ENCODE measurements around the gene PLA2G6. TPM values are rescaled to one million over a fixed set of nuclear protein-coding genes. Genes with fewer than 3 reads are reported as not detected.

Gene PLA2G6
- polyA plus RNA-seq, 2 of the 4 experiments (the other 2 are of a cell fraction): 7.4 to 7.6 TPM

DNA sequence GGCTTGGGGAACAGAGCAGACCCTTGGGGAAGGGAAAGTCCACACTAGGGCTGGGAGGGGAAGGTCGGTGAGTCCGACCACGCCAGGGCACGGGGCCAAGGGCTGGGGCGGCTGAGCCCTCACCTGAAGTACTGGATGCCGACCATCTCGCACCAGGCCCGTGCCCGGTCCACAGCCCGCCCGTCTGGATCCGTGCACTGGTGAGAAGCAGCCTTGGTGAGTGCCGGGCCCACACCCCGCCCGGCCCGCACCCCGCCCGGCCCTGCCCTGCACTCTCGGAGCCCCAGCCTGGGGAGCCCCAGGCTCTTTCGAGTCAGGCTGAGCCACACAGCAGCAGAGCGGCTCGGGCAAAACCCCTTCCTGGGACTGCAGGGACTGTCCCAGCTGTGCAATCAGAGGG, 69.2 kb downstream of the PLA2G6 start:
- CTCF ChIA-PET: interaction anchor here (1.4 to 2.6 kb wide), 5 partner anchors 25 to 60 kb away, joined by 3 to 10 read pairs (median 4); no protein-coding TSS in a partner anchor
- Histone ChIP-seq H3K4me1 (peaks cover 49% of the 10 kb centered on the region), H3K4me2 (peak overlapping the region; percentile 99), H3K27ac (peak overlapping the region; percentile 91 to 96; a peak in 4 of 6 replicates), H3K9me3 (no peaks in the 10 kb centered on the region), H3K4me3 (no peak overlapping the region)
- POLR2A ChIA-PET: no interaction called here
- 82% methylated on average over 10 of the region's 22 CpGs for WGBS (ENCODE audit: missing lambda C conversion rate)
- DNase-seq (ENCODE audit: low read depth in 1 of 2, low spot score in 1 of 2): no peak
- no peak for TF ChIP-seq NR3C1 (IDR thresholded peaks at IDR 0.05)
- TF ChIP-seq CHD2 (IDR thresholded peaks at IDR 0.05; ENCODE audit: low read length, partially characterized antibody): no peak
- TF ChIP-seq KDM5A (IDR thresholded peaks at IDR 0.05): no peak
- no peak for TF ChIP-seq CBX8 (IDR thresholded peaks at IDR 0.05)
- TF ChIP-seq MAFK (IDR thresholded peaks at IDR 0.05; ENCODE audit: partially characterized antibody): no peak
- no peak for TF ChIP-seq EHF (CRISPR knock-in tag; IDR thresholded peaks at IDR 0.05)
- no peak for TF ChIP-seq REST (IDR thresholded peaks at IDR 0.05)
- ATAC-seq: no peak
- no peak for FAIRE-seq

- H3K9me3 ChIP-seq: no peaks in the 10 kb centered on the region
- WGBS (ENCODE audit: missing lambda C conversion rate): 42% methylated on average over 2 of the region's 11 CpGs
Measured at GRCh38 chr22:38111925-38112355, 69.7 kb downstream of the PLA2G6 start.

GRCh38 chr22:38110863-38111852, 70.5 kb downstream of the PLA2G6 start:
- ATAC-seq: peak; percentile 66 to 82
- CTCF ChIA-PET: interaction anchor here (0.6 to 2.6 kb wide), 10 partner anchors 9 to 242 kb away, joined by 3 to 10 read pairs (median 3); no protein-coding TSS in a partner anchor

More at GRCh38 chr22:38111925-38112355, 69.7 kb downstream of the PLA2G6 start:
- ChIA-PET CTCF (interaction anchor here (0.6 to 2.6 kb wide), 7 partner anchors 10 to 241 kb away, joined by 3 to 10 read pairs (median 3); no protein-coding TSS in a partner anchor), POLR2A (no interaction called here)
- Histone ChIP-seq H3K4me1 (peaks cover 52% of the 10 kb centered on the region), H3K4me2 (peak overlapping the region; percentile 99), H3K27ac (peak overlapping the region; percentile 91 to 96), H3K4me3 (peak overlapping the region; percentile 51; the same call in 1 of the 3 replicates)
- FAIRE-seq (no peak), DNase-seq (ENCODE audit: low read depth in 1 of 2, low spot score in 1 of 2) (no peak), ATAC-seq (no peak)
- TF ChIP-seq ZFP36 (IDR thresholded peaks at IDR 0.05; ENCODE audit: borderline replicate concordance, partially characterized antibody) (no peak), POLR2A (IDR thresholded peaks at IDR 0.05; ENCODE audit: low read length) (no peak), RAD21 (conservative IDR thresholded peaks at IDR 0.05 in 1 of 2, IDR thresholded peaks at IDR 0.05 in 1 of 2) (no peak), FOSL2 (IDR thresholded peaks at IDR 0.05) (no peak), FOSL2 (CRISPR knock-in tag; IDR thresholded peaks at IDR 0.05) (no peak), ESRRA (IDR thresholded peaks at IDR 0.05; ENCODE audit: borderline replicate concordance, low read length) (no peak), EP300 (IDR thresholded peaks at IDR 0.05) (no peak), NFE2L2 (conservative IDR thresholded peaks at IDR 0.05; ENCODE audit: low read length) (no peak), CEBPB (IDR thresholded peaks at IDR 0.05) (no peak), CHD4 (IDR thresholded peaks at IDR 0.05; ENCODE audit: borderline replicate concordance) (no peak), HOXB5 (CRISPR knock-in tag; IDR thresholded peaks at IDR 0.05) (no peak), ZSCAN20 (CRISPR knock-in tag; IDR thresholded peaks at IDR 0.05) (no peak)

More at GRCh38 chr22:38110863-38111852, 70.5 kb downstream of the PLA2G6 start:
- no peaks in the 10 kb centered on the region for H3K9me3 ChIP-seq
- TF ChIP-seq JUN (IDR thresholded peaks at IDR 0.05) (0 out of 5 replicates have a peak, but pooled peaks of 1 of the 2 experiments have one; percentile 14), POLR2A (IDR thresholded peaks at IDR 0.05; ENCODE audit: low read length) (0 out of 2 replicates have a peak, but pooled peaks have one; percentile 7), SMC3 (IDR thresholded peaks at IDR 0.05) (no peak)
- H3K27ac ChIP-seq: peak overlapping the region; percentile 91 to 96
- FAIRE-seq: no peak
- H3K4me1 ChIP-seq: peaks cover 52% of the 10 kb centered on the region
- 8% methylated on average over 18 of the region's 30 CpGs for WGBS (ENCODE audit: missing lambda C conversion rate)
- peak; percentile 63 to 74 for DNase-seq (ENCODE audit: low read depth in 1 of 2, low spot score in 1 of 2)
- peak overlapping the region; percentile 99 for H3K4me2 ChIP-seq
- H3K4me3 ChIP-seq: peak overlapping the region; percentile 51
- POLR2A ChIA-PET: no interaction called here
